Peyer's patch (tissue), 4 donors: ENCODE data around the gene LTBP1. TPM values are rescaled to one million over a fixed set of nuclear protein-coding genes. Genes with fewer than 3 reads are reported as not detected.
"Not testable (repeated sequence)": the region's sequence is repeated elsewhere in the genome, so short reads cannot be mapped to it uniquely, and the experiment has no call there.

ENCODE experiments used
- DNase-seq, 3 donors: peaks; one replicate each; pipeline ENCODE4 v3.0.0-alpha.2; 2017 to 2019
- H3K27ac ChIP-seq, 4 donors: fragments of 200-600 bp; sonication (generic); one replicate each; pipeline ENCODE4 v1.5.1; 2016 to 2019
- H3K27me3 ChIP-seq, 2 donors: fragments of 200-600 bp; sonication (generic); one replicate each; pipeline ENCODE4 v1.5.1; 2019
- H3K36me3 ChIP-seq, 3 donors: fragments of 200-600 bp; sonication (generic); one replicate each; pipeline ENCODE4 v1.5.1; 2016 to 2019
- H3K4me1 ChIP-seq, 4 donors: fragments of 200-600 bp; sonication (generic); one replicate each; pipeline ENCODE4 v1.5.1; 2016 to 2019
- H3K4me3 ChIP-seq, 4 donors: fragments of 200-600 bp; sonication (generic); 1 replicate in 3 of 4; 2 replicates in 1 of 4; pipeline ENCODE4 v1.5.1; 2016 to 2019; ENCODE audit warnings: mild to moderate bottlenecking in 1 of 4
- H3K9me3 ChIP-seq, 4 donors: fragments of 200-600 bp; sonication (generic); one replicate each; pipeline ENCODE4 v1.5.1; 2016 to 2019; ENCODE audit warnings: mild to moderate bottlenecking in 1 of 4
- POLR2A ChIP-seq, 2 donors: fragments of 450-650 bp; IDR thresholded peaks; one replicate each; pipeline ENCODE4 v1.5.1; 2017; ENCODE audit warnings: antibody characterized with exemption in 2 of 2, mild to moderate bottlenecking in 2 of 2, moderate library complexity in 2 of 2
- total RNA-seq, 4 donors: library from RNA; depleted of rRNA; stranded (reverse); fragments of >200 nt; gene quantifications; one replicate each; pipeline ENCODE4 v1.1.0, GENCODE V29; 2016
- TF ChIP-seq, protein P1 (sequence below), 6 experiments: fragments of 450-650 bp in 4 of 6; fragments of 200-600 bp in 2 of 6; sonication (generic) in 1 of 6; IDR thresholded peaks; one replicate each; pipeline ENCODE4 v1.5.1; 2017 to 2019; ENCODE audit warnings: antibody characterized with exemption in 6 of 6, mild to moderate bottlenecking in 3 of 6, moderate library complexity in 1 of 6

The LTBP1 gene
- total RNA-seq, 4 donors from 2014 or later = 8.6 to 23.1 (median 13.1) TPM

DNA sequence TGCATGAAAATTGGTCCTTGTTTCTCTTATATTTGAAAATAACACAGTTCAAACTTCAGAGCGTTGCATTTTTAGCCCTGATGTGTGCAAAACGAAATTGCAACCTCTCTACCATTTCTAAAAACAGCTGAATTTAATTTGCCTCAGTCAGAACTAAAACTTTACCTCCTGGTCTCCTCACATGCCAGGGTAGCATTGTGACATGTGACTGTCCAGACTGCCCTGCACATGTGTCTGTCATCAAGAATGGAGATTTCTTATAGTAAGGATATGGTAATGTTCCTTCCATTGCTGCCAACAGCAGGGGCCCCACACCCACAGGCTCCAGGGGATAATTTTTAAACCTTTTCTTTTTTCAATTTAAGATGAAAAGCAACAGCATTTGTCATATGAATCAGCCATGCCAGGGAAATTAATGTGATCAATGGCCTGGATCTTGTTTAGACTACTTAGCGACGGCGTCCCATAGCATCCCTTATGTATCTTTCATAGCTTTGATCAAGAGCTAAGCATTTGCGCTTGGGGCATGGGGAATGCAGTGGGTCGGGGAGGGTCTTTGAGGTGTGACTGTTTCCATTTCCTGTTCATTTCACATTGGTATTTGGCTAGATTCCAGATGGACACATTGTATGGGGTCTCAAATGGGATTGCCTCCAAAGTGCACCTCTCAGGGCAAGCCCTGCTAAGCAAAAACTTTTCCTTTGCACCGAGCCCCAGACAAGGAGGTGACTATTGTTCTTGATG is 437.3 kb downstream of the LTBP1 start:
- Histone ChIP-seq H3K27me3 (no peaks in the 10 kb centered on the region), H3K36me3 (no peaks in the 10 kb centered on the region), H3K4me1 (no peaks in the 10 kb centered on the region), H3K9me3 (no peaks in the 10 kb centered on the region), H3K27ac (no peak overlapping the region), H3K4me3 (no peak overlapping the region)
- TF ChIP-seq, protein P1, sequence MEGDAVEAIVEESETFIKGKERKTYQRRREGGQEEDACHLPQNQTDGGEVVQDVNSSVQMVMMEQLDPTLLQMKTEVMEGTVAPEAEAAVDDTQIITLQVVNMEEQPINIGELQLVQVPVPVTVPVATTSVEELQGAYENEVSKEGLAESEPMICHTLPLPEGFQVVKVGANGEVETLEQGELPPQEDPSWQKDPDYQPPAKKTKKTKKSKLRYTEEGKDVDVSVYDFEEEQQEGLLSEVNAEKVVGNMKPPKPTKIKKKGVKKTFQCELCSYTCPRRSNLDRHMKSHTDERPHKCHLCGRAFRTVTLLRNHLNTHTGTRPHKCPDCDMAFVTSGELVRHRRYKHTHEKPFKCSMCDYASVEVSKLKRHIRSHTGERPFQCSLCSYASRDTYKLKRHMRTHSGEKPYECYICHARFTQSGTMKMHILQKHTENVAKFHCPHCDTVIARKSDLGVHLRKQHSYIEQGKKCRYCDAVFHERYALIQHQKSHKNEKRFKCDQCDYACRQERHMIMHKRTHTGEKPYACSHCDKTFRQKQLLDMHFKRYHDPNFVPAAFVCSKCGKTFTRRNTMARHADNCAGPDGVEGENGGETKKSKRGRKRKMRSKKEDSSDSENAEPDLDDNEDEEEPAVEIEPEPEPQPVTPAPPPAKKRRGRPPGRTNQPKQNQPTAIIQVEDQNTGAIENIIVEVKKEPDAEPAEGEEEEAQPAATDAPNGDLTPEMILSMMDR (IDR thresholded peaks at IDR 0.05) = no peak
- no peak for DNase-seq

DNA sequence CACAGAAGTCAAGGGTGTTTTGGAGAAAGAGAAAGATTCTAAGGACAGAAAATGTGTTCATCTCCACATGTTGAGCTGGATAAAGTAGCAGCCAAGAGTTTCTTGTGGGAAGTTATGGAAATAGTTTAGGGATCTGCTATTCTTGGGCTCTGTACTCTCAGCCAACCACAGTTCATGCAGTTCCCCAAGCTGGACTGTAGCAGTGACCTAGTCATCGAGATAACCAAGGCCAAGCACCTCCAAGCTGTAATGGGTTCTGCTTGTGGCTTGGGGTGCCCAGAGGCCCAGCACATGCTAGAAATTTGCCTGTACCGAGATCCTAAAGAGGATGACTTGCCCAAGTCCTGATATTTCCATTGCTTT is 437.8 kb downstream of the LTBP1 start:
- Histone ChIP-seq H3K9me3 (no peaks in the 10 kb centered on the region), H3K4me1 (no peaks in the 10 kb centered on the region), H3K36me3 (no peaks in the 10 kb centered on the region), H3K4me3 (no peak overlapping the region), H3K27me3 (no peaks in the 10 kb centered on the region), H3K27ac (no peak overlapping the region)
- no peak for DNase-seq
- no peak for TF ChIP-seq POLR2A (IDR thresholded peaks at IDR 0.05)
- TF ChIP-seq, protein P1 (IDR thresholded peaks at IDR 0.05) = no peak

DNA sequence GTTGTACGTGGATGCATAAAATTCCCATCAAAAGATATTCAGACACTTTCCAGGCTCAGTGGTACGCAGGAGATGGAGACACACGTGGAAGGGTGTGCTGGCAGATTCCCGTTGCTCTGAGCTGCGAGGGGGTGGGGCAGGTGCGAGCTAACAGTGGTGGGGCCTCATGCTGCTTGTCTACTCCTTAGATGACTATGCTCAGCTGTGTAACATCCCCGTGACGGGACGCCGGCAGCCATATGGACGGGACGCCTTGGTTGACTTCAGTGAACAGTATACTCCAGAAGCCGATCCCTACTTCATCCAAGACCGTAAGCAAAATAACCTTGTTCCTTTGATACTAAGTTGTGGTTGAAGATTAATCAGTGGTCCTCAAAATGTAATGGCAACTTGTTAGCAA is 442.2 kb downstream of the LTBP1 start:
- TF ChIP-seq, protein P1 (IDR thresholded peaks at IDR 0.05) = no peak
- TF ChIP-seq POLR2A (IDR thresholded peaks at IDR 0.05) = no peak

DNA sequence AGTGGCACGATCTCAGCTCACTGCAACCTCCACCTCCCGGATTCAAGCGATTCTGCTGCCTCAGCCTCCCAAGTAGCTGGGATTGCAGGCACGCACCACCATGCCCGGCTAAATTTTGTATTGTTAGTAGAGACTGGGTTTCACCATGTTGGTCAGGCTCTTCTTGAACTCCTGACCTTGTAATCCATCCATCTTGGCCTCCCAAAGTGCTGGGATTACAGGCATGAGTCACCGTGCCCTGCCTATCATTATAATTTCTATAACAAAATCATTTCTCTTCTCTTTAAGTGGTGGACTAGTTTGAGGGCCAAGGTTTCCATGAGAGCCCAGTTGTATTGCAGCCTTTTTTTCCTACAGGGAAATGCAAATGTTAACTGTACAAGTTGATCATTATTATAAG is 442.9 kb downstream of the LTBP1 start:
- H3K36me3 ChIP-seq, H3K4me1 ChIP-seq, H3K27me3 ChIP-seq, DNase-seq, H3K4me3 ChIP-seq, H3K27ac ChIP-seq, H3K9me3 ChIP-seq: not testable (repeated sequence)

More for the DNA sequence above, 442.2 kb downstream of the LTBP1 start:
- H3K4me1 ChIP-seq = no peaks in the 10 kb centered on the region
- H3K27ac ChIP-seq = no peak overlapping the region
- no peaks in the 10 kb centered on the region for H3K36me3 ChIP-seq
- H3K4me3 ChIP-seq = no peak overlapping the region
- DNase-seq = no peak
- no peaks in the 10 kb centered on the region for H3K9me3 ChIP-seq
- no peaks in the 10 kb centered on the region for H3K27me3 ChIP-seq

DNA sequence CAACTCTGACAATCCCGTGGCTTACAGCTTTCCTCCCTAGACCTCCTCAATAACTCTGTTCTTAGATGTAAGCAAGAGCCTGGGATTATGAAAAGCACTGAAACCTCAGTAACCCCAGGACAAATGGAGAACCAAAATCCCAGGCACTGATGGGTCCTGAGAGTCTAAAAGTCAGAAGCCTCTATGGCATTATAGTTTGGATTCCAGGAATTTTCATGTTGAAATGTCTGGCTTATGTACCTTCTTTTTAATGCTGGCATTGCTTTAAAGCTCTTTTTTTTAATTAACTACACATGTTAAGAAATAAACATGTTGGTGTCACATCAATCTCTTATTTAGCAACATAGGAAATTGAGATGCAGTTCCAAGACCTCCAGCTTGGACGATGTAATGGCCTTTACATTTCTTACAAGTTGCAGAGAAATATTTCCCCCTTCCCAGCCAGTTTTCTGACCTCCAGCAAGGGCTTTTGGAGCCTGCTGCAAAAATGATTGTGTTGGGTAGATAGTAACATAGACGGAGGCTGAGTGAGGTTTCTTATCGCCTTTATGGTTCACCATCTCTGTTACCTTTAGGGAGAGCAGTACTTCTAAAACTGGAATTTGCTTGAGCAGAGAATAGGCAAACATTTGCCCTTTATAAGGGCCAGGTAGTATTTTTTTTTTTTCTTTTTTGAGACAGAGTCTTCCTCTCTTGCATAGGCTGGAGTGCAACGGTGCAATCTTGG is 444.9 kb downstream of the LTBP1 start:
- H3K36me3 ChIP-seq = no peaks in the 10 kb centered on the region
- no peaks in the 10 kb centered on the region for H3K9me3 ChIP-seq
- no peaks in the 10 kb centered on the region for H3K27me3 ChIP-seq
- DNase-seq = no peak
- H3K4me1 ChIP-seq = no peaks in the 10 kb centered on the region
- TF ChIP-seq, protein P1 (IDR thresholded peaks at IDR 0.05) = no peak
- TF ChIP-seq POLR2A (IDR thresholded peaks at IDR 0.05) = no peak
- H3K27ac ChIP-seq = no peak overlapping the region
- no peak overlapping the region for H3K4me3 ChIP-seq

DNA sequence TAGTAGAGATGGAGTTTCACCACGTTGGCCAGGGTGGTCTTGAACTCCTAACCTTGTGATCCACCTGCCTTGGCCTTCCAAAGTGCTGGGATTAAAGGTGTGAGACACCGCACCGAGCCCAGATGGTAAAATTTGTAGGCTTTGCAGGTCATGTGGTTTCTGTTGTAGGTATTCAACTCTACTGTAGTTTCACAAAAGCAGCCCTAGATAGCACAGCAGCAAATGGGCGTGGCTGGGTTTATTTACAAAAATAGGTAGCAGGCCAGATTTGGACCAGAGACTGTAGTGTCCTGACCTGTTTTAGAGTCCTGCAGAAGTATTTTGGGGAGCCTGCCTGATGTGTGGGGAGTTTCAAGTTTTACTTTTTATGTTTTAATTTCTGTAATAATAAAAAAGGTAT is 445.6 kb downstream of the LTBP1 start:
- no peaks in the 10 kb centered on the region for H3K36me3 ChIP-seq
- no peak for DNase-seq
- no peak overlapping the region for H3K27ac ChIP-seq
- H3K27me3 ChIP-seq = no peaks in the 10 kb centered on the region
- no peak overlapping the region for H3K4me3 ChIP-seq
- no peaks in the 10 kb centered on the region for H3K9me3 ChIP-seq
- H3K4me1 ChIP-seq = no peaks in the 10 kb centered on the region
- TF ChIP-seq, protein P1 (IDR thresholded peaks at IDR 0.05) = no peak
- TF ChIP-seq POLR2A (IDR thresholded peaks at IDR 0.05) = no peak
